ENCODE data around the gene RPL18A. TPM values are rescaled to one million over a fixed set of nuclear protein-coding genes. Genes with fewer than 3 reads are reported as not detected.

RPL18A gene
- total and polyA plus RNA-seq, 2 of the 4 experiments (the other 2 are of a cell fraction), result 1,351 to 1,735 TPM

- Histone ChIP-seq H3K4me3 (ENCODE audit: insufficient read depth, low read depth, low read length) (no peak overlapping the region), H4K8ac (ENCODE audit: low read depth in 2 of 2, low read length in 2 of 2) (no peak overlapping the region), H3K9me1 (ENCODE audit: insufficient read depth, low read length) (no peaks in the 10 kb centered on the region), H2AK9ac (replicated peaks; ENCODE audit: low read depth, low read length, poor library complexity) (no peak overlapping the region), H2BK5ac (ENCODE audit: low read depth, low read length, poor library complexity, severe bottlenecking) (no peak overlapping the region), H3K14ac (replicated peaks; ENCODE audit: low read depth, low read length) (no peak overlapping the region), H3K56ac (ENCODE audit: extremely low read depth, insufficient read depth, low read length) (no peak overlapping the region), H3K27me3 (ENCODE audit: control insufficient read depth, insufficient read depth, low read length) (peaks cover 47% of the 10 kb centered on the region), H3K27ac (ENCODE audit: insufficient read depth, low read length) (no peak overlapping the region), H4K5ac (ENCODE audit: low read depth, low read length) (no peak overlapping the region), H3K36me3 (ENCODE audit: control insufficient read depth, insufficient read depth, low read length) (no peaks in the 10 kb centered on the region), H3K18ac (ENCODE audit: low read depth, low read length) (no peak overlapping the region), H3K4me2 (ENCODE audit: low read depth, low read length) (no peak overlapping the region), H3K4ac (ENCODE audit: low read depth, low read length) (no peak overlapping the region), H2BK120ac (ENCODE audit: low read depth, low read length) (no peak overlapping the region), H2BK20ac (ENCODE audit: low read depth, low read length) (no peak overlapping the region), H3K9ac (ENCODE audit: low read depth, low read length) (no peak overlapping the region), H2BK15ac (ENCODE audit: low read depth, low read length) (no peak overlapping the region), H3K23ac (ENCODE audit: low read depth, low read length) (no peak overlapping the region), H4K20me1 (ENCODE audit: insufficient read depth, low read length) (no peaks in the 10 kb centered on the region), H3K4me1 (ENCODE audit: control insufficient read depth, insufficient read depth, low read length) (peaks cover 2% of the 10 kb centered on the region; the same call in 1 of the 2 replicates), H2AK5ac (ENCODE audit: low read depth, low read length) (no peak overlapping the region), H3K9me3 (ENCODE audit: control insufficient read depth, insufficient read depth, low read length) (no peaks in the 10 kb centered on the region), H3K79me1 (ENCODE audit: low read depth in 1 of 2, low read length in 2 of 2) (no peaks in the 10 kb centered on the region), H2AFZ (replicated peaks; ENCODE audit: low read length, poor library complexity) (no peak overlapping the region), H4K91ac (ENCODE audit: insufficient read depth, low read depth, low read length) (no peak overlapping the region)
- CTCF ChIA-PET, result no interaction called here
- intact Hi-C loops (cut with micrococcal nuclease) (no loop called here), in situ Hi-C loops (cut with MboI; ENCODE audit: low sequenced_read_pairs) (no loop called here), dilution Hi-C loops (cut with HindIII; ENCODE audit: low sequenced_read_pairs, unreplicated experiment) (no loop called here)
- POLR2A ChIA-PET (ENCODE audit: unreplicated experiment), result no interaction called here
- WGBS, 2 experiments (ENCODE audit: extremely low coverage in 2 of 2, insufficient read length in 1 of 2), result no CpG with 5 or more reads among the region's 8 CpGs
- no TSS peak for BruUV-seq (replicated peaks)
- DNase-seq (no peak), ATAC-seq (ENCODE audit: low read depth) (no peak)
- no peak for TF ChIP-seq MAZ (IDR thresholded peaks at IDR 0.05; ENCODE audit: borderline replicate concordance, low read depth, low read length)
- no peak for TF ChIP-seq FOS (IDR thresholded peaks at IDR 0.05; ENCODE audit: low read depth, low read length)
- TF ChIP-seq MAFK (IDR thresholded peaks at IDR 0.05; ENCODE audit: low read depth, low read length), result no peak
- TF ChIP-seq CTCF (conservative IDR thresholded peaks at IDR 0.05; ENCODE audit: low read depth, low read length), result no peak
- TF ChIP-seq RCOR1 (IDR thresholded peaks at IDR 0.05; ENCODE audit: insufficient replicate concordance, low read length), result no peak
- no peak for TF ChIP-seq POLR2A (IDR thresholded peaks at IDR 0.05; ENCODE audit: low read depth, low read length)
- no peak for TF ChIP-seq CEBPB (IDR thresholded peaks at IDR 0.05; ENCODE audit: low read depth, low read length)
- TF ChIP-seq ELK1 (IDR thresholded peaks at IDR 0.05; ENCODE audit: borderline replicate concordance, low read depth, low read length), result no peak
- TF ChIP-seq CHD1 (IDR thresholded peaks at IDR 0.05; ENCODE audit: low read depth, low read length), result no peak
- no peak for TF ChIP-seq MXI1 (IDR thresholded peaks at IDR 0.05; ENCODE audit: borderline replicate concordance, low read depth, low read length)
- no peak for TF ChIP-seq RAD21 (IDR thresholded peaks at IDR 0.05; ENCODE audit: low read length)
- no peak for TF ChIP-seq NFE2L2 (IDR thresholded peaks at IDR 0.05; ENCODE audit: low read depth, low read length)
- TF ChIP-seq BHLHE40 (IDR thresholded peaks at IDR 0.05; ENCODE audit: low read depth, low read length), result no peak
- no peak for TF ChIP-seq USF2 (IDR thresholded peaks at IDR 0.05; ENCODE audit: low read depth, low read length)
- TF ChIP-seq SMC3 (IDR thresholded peaks at IDR 0.05; ENCODE audit: low read depth, low read length), result no peak
Measured at GRCh38 chr19:17835182-17836006, 24.3 kb upstream of the RPL18A start.
